GM18505 (cell line): ENCODE data around the gene MCCC2.
"Not testable (repeated sequence)": the region's sequence is repeated elsewhere in the genome, so short reads cannot be mapped to it uniquely, and the experiment has no call there.

Source experiments
- ATAC-seq: cut with Tn5 transposase; IDR thresholded peaks from one replicate; pipeline ENCODE4 v1.9.1; 2021; ENCODE audit not compliant: unreplicated experiment
- POLR2A ChIP-seq: IDR thresholded peaks from 4 replicates; pipeline ENCODE4 v1.6.1; 2011; ENCODE audit warnings: borderline replicate concordance; ENCODE audit not compliant: insufficient read depth, insufficient read length; ENCODE audit errors: extremely low read depth

The MCCC2 gene

DNA sequence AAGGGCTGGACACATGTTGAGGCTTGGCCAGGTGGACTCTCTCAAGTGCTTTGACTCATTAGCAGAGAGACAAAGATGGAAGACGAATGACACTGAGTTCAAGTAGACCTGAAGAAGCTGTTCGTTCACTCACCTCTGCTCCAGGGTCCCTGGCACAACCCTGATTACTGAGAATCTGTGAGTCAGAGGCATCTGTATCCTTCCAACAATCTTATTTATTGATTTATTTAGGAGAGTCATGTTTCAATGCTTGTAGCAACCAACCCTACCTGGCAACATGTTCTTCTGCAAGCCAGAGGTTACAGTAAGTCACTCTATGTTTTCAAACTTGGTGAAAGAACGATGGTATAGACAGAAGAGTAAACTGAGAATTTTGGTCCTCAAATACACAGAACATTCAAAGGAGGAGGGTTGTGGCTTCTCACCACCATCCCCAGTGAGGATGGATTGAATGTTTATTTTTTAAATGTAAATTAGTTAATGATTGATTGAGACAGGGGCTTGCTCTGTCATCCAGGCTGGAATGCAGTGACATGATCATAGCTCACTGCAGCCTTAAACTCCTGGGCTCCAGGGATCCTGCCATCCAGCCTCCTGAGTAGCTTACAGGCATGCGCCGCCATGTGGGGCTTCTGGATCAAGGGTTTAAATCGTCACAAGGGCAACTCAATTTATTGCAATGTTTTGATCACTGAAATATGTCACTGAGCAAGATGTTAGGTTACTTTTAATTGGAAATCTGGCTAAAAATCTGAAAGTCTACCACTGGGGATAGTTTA is 76.2 kb downstream of the MCCC2 start:
- TF ChIP-seq POLR2A, result no peak
- ATAC-seq, result no peak

GRCh38 chr5:71664615-71665014 is 77.5 kb downstream of the MCCC2 start:
- ATAC-seq, result not testable (repeated sequence)

DNA sequence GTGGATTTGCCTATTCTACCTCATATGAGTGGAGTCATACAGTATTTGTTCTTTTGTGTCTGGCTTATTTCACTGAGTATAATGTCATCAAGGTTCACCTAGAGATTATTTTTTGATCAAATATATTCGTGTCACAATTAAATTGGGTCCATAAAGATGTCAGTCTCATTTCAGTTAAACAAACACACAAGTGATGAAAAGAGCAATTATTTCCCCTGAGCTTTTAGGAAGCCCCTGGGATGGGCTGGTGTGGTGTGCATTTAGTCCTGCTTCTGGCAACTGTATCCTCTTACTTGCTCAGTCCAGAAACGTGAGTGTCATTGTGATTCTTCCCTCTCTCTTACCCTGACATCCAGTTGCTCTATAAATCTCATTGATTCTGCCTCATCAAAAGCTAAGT is 79.2 kb downstream of the MCCC2 start:
- TF ChIP-seq POLR2A, result no peak
- no peak for ATAC-seq

GRCh38 chr5:71677977-71678376 is 90.8 kb downstream of the MCCC2 start:
- no peak for ATAC-seq
- no peak for TF ChIP-seq POLR2A

- no peak for ATAC-seq
- TF ChIP-seq POLR2A, result no peak
Observed at GRCh38 chr5:71679714-71680113, 92.6 kb downstream of the MCCC2 start.

DNA sequence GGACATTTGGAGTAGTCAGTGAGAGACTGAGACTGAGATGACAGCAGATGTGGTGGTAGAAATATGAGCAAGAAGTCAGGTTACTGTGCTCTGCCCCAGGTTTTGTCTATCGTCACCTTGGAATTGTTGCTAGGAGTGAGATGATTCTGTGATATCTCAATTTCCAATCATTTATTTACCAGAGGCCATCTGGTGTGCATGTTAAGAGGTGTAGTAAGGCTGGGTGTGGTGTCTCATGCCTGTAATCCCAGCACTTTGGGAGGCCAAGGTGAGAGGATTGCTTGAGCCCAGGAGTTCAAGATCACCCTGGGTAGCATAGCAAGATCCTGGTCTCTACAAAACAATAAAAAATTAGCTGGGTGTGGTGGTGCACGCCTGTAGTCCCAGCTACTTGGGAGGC is 93.4 kb downstream of the MCCC2 start:
- TF ChIP-seq POLR2A, result no peak
- no peak for ATAC-seq

DNA sequence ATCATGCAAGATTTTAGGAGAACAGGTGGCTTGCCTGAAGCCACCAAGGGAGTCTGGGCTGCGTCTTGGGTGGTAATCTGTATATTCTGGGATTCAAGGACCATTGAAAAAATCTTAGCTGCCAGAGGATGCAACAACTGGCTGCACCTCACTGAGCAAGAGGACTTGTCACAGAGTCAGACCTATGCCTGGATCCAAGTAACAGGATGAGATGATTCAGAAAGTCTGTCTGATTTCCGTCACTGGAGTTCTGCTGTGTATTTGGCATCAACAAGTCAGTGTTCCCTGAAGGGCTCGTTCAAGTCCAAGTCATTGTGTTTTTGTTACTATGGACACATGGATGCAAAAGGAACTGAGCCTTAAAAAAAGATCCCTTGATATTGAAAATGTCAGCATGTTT is 94.2 kb downstream of the MCCC2 start:
- no peak for ATAC-seq
- TF ChIP-seq POLR2A, result no peak

- no peak for TF ChIP-seq POLR2A
- ATAC-seq, result no peak
Observed at GRCh38 chr5:71684309-71684708, 97.2 kb downstream of the MCCC2 start.

GRCh38 chr5:71693828-71694427 is 106.8 kb downstream of the MCCC2 start:
- no peak for TF ChIP-seq POLR2A
- ATAC-seq, result no peak

DNA sequence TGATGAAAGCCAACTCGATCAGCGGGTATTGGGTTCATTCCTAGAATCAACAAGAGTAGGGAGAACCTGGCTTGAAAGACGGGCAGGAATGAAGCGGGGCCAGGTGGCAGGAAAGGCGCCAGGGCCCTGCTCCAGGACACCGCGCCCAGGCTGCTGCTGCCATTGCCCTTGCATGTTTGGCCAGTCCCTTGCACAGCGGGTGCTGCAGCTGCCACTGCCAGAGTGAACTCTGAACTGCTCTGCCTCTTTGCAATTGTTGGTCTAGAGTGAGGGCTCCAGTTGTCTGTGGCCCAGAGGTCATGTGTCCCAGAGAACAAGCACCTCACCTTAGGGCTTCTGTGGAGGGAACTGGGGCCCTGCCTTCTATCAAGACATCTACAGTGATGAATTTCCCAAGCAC is 107.9 kb downstream of the MCCC2 start:
- ATAC-seq, result no peak
- no peak for TF ChIP-seq POLR2A

DNA sequence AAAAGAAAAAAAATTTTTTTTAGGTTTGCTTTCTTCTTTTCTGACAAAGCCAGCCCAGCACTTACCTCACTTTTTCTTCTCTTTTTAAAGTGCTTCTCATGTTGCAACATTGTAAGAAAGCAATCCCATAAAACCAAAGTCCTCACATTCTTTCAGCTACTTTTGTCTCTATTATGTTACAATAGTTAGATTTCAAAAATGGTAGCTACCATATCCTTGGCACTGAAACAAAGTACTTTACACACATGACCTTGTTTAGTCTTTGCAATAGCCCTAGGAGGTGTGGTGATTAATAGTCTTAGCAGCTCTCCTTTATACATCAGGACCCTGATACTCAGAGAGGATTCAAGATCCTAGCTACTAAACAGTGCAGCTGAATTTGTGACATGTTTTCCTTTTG is 108.5 kb downstream of the MCCC2 start:
- TF ChIP-seq POLR2A, result no peak
- no peak for ATAC-seq

DNA sequence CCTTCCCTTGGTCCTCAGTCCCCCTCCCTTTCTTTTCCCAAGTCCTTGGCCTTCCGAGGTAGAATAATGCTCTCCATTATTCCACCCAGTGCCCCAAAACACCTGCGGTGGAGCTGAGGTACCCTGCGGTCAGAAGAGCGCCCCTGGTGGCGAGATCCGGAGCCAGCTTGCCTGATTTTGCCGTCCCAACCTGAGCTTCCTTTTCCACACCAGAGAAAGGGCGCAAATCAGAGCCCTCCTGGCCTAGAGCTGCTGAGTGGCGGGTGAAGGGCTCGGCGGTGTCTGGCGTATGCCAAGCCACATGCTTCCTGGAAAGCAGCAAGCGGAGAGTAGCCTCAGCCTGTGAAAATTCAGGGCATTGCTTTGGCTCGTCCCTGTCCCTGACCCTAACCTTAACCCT is 110.8 kb downstream of the MCCC2 start:
- no peak for ATAC-seq
- no peak for TF ChIP-seq POLR2A

- no peak for TF ChIP-seq POLR2A
- no peak for ATAC-seq
Observed at GRCh38 chr5:71699233-71699632, 112.1 kb downstream of the MCCC2 start.

DNA sequence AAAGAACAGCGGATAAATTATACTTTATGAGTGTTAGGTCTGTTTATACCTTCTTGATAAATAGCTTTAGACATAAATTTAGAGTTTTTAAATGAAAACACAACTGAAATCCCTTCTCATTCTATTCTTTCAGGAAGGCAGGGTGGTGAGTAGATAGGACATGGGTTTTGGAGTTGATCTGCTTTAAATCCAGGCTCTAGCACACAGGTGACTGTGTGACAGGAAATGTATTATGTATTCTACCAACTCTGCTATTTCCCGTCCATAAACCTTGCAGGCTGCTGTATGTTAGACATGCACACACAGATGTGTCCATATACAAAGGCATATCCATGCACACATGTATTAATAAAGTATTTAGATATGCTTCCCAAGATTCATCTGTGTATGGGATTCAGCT is 112.6 kb downstream of the MCCC2 start:
- TF ChIP-seq POLR2A, result no peak
- ATAC-seq, result no peak
